HepG2 (cell line): Measurements from ENCODE around the gene SRP72.

Experiments used
- ATF3 ChIP-seq: sonication (generic); formaldehyde crosslinking; IDR thresholded peaks from 2 replicates; pipeline ENCODE4 v1.4.0; 2020; ENCODE audit warnings: missing genetic modification reagents
- CBX1 ChIP-seq: IDR thresholded peaks from one replicate; pipeline ENCODE4 v1.6.1; 2016; ENCODE audit warnings: antibody characterized with exemption, low read depth
- CTCF ChIP-seq: sonication (generic); formaldehyde crosslinking; IDR thresholded peaks from 2 replicates; pipeline ENCODE4 v1.5.0; 2020; ENCODE audit warnings: mild to moderate bottlenecking, missing genetic modification reagents, moderate library complexity
- MAX ChIP-seq: IDR thresholded peaks from 2 replicates; pipeline ENCODE4 v1.6.1; 2012; ENCODE audit warnings: inconsistent platforms
- PHF20 ChIP-seq: sonication (generic); formaldehyde crosslinking; IDR thresholded peaks from 2 replicates; pipeline ENCODE4 v1.5.0; 2020; ENCODE audit warnings: mild to moderate bottlenecking, missing genetic modification reagents
- TEAD3 ChIP-seq: optimal IDR thresholded peaks from 2 replicates; pipeline ENCODE3; 2016; ENCODE audit warnings: borderline replicate concordance
- ZNF281 ChIP-seq: sonication (generic); formaldehyde crosslinking; IDR thresholded peaks from 2 replicates; pipeline ENCODE4 v1.4.0; 2020; ENCODE audit warnings: missing genetic modification reagents, borderline replicate concordance
- TF ChIP-seq, protein P1 (sequence below): IDR thresholded peaks from 2 replicates; pipeline ENCODE4 v1.6.1; 2016; ENCODE audit warnings: mild to moderate bottlenecking, missing biosample characterization, missing genetic modification reagents

DNA sequence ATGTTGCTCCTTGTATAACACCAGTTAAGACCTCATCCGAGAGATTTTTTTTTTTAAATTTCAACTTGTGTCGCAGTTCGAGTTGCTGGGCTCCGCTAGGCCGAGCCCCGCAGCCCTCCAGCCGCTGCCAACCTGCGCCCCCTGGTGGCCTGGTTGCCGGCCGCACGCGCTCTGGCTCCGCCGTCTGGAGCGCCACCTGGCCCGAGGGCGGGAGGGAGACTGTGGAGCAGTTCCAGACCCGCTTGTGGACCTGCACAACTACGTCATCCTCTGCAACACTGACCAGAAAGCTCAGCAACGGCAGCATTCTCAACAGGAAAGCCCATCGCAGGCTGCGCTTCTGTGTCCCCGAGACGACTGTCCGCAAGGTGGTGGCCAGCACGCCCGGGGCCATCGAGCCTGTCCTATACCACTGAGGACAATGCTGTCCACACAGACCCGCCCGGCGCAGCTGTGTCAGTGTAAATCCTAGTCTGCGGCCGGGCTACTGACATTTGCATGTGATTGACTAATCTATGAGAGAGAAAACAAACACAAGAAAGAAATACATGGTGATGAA is 77.2 kb downstream of the SRP72 start:
- TF ChIP-seq ATF3 (CRISPR knock-in tag) (peak; percentile 61), ZNF281 (peak; percentile 26; the same call in 1 of the 2 replicates), PHF20 (CRISPR knock-in tag) (no peak), TEAD3 (peak; percentile 46), CBX1 (peak; percentile 84), MAX (peak; percentile 94), CTCF (CRISPR knock-in tag) (peak; percentile 98)
- TF ChIP-seq, protein P1, sequence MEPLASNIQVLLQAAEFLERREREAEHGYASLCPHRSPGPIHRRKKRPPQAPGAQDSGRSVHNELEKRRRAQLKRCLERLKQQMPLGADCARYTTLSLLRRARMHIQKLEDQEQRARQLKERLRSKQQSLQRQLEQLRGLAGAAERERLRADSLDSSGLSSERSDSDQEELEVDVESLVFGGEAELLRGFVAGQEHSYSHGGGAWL (CRISPR knock-in tag): no peak
